ENCODE measurements around the gene C3orf18.

- no peak for TF ChIP-seq CTCF (IDR thresholded peaks at IDR 0.05 in 2 of 3, conservative IDR thresholded peaks at IDR 0.05 in 1 of 3; ENCODE audit: borderline replicate concordance in 1 of 3, insufficient read depth in 1 of 3, low read depth in 2 of 3, low read length in 2 of 3)
- TF ChIP-seq POLR2A (IDR thresholded peaks at IDR 0.05; ENCODE audit: borderline replicate concordance, extremely low read depth, insufficient read depth, insufficient read length) = no peak
- no peak for TF ChIP-seq ATF3 (IDR thresholded peaks at IDR 0.05)
- TF ChIP-seq CBX3 (IDR thresholded peaks at IDR 0.05; ENCODE audit: low read depth) = no peak
- TF ChIP-seq SIN3A (IDR thresholded peaks at IDR 0.05; ENCODE audit: low read depth) = no peak
- no peak for TF ChIP-seq EZH2phosphoT487 (IDR thresholded peaks at IDR 0.05; ENCODE audit: borderline replicate concordance)
- TF ChIP-seq EGR1 (IDR thresholded peaks at IDR 0.05; ENCODE audit: low read depth) = no peak
Observed at GRCh38 chr3:50545781-50546180, 21.8 kb downstream of the C3orf18 start.
